HG03558 (cell line): ENCODE data around the gene HIVEP3.

Source experiments
- ATAC-seq: cut with Tn5 transposase; IDR thresholded peaks from one replicate; pipeline ENCODE4 v1.9.1; 2021; ENCODE audit warnings: moderate number of reproducible peaks; ENCODE audit not compliant: unreplicated experiment; ENCODE audit errors: extremely low read depth

HIVEP3 gene

DNA sequence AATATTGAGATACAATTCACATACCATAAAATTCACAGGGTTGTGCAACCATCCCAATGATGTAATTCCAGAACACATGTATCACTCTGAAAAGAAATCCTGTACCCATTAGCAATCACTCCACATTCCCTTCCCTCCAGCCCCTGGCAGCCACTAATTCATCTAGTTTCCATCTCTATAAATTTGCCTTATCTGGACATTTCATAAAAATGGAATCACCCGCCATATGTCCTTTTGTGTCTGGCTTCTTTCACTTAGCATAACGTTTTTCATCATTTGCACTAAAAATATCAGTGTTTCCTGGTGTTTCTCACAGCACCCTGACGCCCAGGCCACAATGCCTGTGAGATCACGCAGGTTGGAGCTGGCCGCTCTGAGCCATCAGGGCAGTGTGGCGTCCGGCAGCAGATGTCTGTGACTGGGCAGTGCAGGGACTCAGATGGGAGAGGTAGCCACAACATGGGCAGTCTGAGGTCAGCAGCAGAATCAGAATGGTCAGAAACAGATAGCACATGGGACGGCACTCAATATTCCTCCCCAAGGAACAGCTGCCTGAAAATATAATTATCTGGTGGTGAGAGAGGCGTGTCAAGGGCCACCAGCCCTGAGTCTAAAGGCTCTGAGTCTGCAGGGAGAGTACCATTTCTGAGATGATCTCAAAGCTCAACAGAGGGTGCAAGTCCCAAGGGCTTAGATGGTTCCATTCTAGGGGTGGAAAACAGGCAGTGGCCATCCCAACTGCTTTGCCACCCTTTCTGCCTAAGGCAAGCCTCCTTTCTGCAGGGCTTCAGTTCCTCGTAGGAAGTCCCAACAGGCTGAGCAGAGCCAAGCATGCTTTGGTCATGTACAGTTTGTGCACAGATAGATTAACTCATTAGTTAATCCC is 304.8 kb downstream of the HIVEP3 start:
- ATAC-seq, result no peak

GRCh38 chr1:41612953-41613352 is 305.8 kb downstream of the HIVEP3 start:
- no peak for ATAC-seq

- ATAC-seq, result no peak
Measured at GRCh38 chr1:41611932-41612450, 306.7 kb downstream of the HIVEP3 start.

- no peak for ATAC-seq
Measured at GRCh38 chr1:41611068-41611931, 307.4 kb downstream of the HIVEP3 start.

DNA sequence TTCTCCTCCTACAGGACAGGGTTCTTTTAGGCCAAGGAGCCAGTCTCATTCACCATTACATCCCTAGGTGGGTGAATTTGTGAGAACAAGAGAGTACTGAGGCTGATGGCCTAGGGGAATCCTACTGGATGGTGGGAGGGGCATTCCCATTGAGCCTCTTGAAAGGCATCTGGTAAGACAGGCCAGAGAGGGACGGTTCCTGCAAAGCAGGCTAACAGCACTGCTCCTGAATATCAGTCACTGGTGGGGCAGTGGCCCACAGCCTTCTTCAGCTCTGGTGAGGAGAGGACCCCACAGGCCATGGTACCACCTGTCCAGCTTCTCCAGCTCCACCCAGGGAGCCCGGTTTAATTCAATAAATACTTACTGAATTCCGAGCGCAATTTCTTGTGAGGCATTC is 308.4 kb downstream of the HIVEP3 start:
- ATAC-seq, result no peak

- no peak for ATAC-seq
Measured at GRCh38 chr1:41609166-41609883, 309.4 kb downstream of the HIVEP3 start.

DNA sequence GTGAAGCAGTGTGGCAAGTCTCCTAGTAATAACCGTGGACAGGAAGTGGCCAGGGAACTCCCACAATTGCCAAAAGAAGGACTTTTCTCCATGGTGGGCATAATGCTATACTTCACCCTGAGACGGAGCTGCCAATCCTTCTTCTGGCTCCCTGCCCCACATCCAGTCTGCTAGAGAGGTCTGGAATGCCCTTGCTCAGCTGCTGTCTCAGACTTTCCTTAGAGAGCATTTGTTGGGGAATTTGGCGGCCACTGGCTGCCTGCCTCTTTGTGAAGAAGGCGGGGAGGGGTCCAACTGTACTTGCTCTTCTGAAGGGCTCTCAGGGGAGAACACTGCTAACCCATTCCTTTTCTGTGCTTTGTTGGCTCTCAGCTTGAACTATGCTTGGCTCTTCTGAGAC is 310.5 kb downstream of the HIVEP3 start:
- ATAC-seq, result no peak

- no peak for ATAC-seq
Measured at GRCh38 chr1:41607808-41608207, 310.9 kb downstream of the HIVEP3 start.

DNA sequence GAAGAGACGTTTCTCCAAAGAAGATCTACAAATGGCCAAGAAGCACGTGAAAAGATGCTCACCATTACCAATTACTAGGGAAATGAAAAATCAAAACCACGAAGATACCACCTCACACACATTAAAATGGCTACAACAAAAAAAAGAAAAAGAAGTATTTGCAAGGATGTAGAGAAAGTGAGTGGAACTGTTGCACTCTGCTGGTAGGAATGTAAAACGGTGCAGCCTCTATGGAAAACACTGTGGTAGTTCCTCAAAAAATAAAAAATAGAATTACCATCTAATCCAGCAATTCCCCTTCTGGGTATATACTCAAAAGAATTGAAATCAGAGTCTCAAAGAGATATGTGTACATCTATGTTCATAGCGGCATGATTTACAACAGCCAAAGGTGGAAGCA is 318.8 kb downstream of the HIVEP3 start:
- no peak for ATAC-seq

DNA sequence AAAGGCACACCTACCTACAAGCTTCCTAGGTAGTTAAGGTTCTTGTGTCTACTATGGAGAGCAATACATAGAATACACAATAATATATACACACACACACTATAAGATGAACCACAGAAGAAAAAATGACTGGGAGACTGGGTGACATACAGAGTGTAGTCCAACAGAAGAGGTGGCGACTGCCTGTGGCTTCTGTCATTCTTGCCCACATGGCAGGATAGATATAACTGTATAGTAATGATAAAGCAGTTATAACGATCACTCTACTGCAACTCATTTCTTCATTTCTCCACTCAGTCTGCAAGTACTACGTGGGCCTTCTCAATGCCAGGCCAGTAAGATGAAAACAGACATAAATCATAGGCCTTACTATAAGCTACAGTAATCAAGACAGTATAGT is 320.4 kb downstream of the HIVEP3 start:
- ATAC-seq, result no peak

DNA sequence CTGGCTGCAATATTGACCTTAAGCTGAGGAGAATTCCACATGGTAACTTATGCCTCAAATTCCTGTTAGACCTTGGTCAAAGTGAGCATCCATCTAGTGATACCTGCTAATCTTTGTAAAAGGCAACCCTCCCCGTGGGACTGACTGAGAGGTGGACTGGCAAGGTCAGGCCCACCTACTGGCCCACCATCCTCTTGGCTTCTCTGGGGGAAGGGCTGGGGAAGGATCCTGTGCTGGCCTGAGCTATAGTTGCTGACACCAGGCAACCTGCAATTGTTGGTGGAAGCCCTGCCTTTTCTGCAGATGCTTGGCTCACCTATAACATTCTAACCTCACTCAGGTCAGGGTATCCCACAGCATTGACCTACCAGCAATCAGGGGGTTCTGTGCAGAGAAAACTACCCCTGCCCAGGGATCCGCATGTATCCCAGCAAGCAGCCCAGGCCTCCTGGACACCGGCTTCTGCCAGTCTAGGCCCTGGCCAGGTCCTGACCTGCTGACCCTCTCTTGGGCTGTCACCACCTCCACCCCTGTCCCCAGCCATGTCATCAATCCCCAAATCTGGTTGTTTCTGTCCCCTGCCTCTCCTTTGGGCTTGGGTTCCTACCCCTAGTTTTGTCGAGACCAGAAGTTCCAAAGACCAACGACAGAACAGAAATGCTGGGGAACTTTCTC is 326.1 kb downstream of the HIVEP3 start:
- ATAC-seq, result no peak

DNA sequence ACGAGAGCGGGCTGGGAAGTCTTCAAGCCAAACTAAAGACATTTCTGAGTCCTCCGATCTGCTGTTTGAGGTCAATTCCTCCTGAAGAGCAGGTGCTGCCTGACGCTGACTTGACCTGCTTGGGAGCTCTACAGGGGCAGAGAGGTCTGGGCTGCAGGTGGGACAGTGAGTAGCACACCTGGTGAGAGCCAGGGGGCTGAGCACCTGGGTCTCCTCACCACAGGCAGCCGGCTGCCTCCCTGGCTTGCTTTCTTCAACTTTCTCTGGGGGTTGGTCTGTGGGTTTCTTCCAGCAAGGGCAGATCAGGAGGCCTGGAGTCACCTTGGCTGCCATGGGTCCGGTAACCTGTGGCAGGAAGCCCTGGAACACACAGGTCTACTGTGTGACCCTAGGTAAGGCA is 326.8 kb downstream of the HIVEP3 start:
- ATAC-seq, result no peak

- no peak for ATAC-seq
Measured at GRCh38 chr1:41590331-41590730, 328.4 kb downstream of the HIVEP3 start.

GRCh38 chr1:41589395-41589794 is 329.3 kb downstream of the HIVEP3 start:
- no peak for ATAC-seq

- no peak for ATAC-seq
Measured at GRCh38 chr1:41588334-41588875, 330.3 kb downstream of the HIVEP3 start.

GRCh38 chr1:41587791-41588190 is 330.9 kb downstream of the HIVEP3 start:
- no peak for ATAC-seq

- ATAC-seq, result no peak
Measured at GRCh38 chr1:41586230-41586629, 332.5 kb downstream of the HIVEP3 start.

DNA sequence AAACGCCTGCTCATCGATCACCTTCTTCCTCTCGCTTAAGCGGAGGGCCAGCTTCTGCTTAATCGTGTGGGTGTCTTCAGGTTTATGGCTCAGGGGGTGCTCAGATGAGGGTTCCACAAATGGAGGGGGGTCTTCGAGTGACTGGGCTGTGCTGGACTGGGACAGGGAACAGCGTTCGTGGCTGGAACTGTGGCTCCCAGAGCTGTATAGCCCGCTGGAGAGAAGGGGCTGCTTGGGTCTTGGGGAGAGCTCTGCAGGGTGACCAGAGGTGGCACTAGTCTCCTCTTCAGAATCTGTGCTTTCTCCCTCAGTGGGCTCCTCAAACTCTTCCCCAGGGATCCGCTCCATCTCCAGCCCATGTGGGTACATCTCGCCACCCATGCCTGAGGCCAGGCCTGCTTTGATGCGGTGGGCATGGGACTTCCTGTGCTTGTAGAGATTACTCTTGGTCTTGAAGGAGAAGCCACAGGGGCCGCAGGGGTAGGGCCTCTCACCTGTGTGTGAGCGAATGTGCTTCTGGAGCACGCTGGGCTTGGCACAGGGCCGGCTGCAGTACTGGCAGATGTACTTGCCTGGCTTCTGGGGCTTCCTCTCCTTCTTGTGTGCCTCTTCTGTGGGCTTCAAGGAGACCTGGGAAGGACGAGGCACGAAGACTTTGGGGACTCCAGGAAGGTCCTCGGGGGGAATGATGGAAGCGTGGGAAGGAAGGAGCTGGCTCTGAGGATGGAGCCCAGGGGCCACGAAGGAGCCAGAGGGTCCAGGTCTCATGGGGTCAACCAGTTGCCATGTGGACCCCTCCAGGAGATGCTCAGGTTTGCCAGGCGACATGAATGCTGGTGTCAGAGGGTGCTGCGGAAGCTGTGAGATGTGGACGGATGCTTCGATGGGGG is 334.8 kb downstream of the HIVEP3 start:
- no peak for ATAC-seq
